ENCODE results near the gene ARID5B. TPM values are rescaled to one million over a fixed set of nuclear protein-coding genes. Genes with fewer than 3 reads are reported as not detected.
A peak's percentile ranks its signal among the peaks of the same experiment; 100 is the strongest.

ARID5B gene
- total RNA-seq, 2 experiments from 2014 or later = 49.2 to 51.3 TPM

- intact Hi-C loops (cut with DNase I, micrococcal nuclease) = loop anchor here in 1 of 2 experiments (5.0 kb wide), 1 partner anchor 42 kb away; no protein-coding TSS in a partner anchor
- TF ChIP-seq CTCF (IDR thresholded peaks at IDR 0.05) = no peak
- peaks cover 41% of the 10 kb centered on the region for H3K36me3 Mint-ChIP-seq (ENCODE audit: low read depth)
Observed at GRCh38 chr10:61994405-61995219, 93.1 kb downstream of the ARID5B start.

GRCh38 chr10:61995220-61995503 is 93.7 kb downstream of the ARID5B start:
- no peaks in the 10 kb centered on the region for H3K9me3 ChIP-seq (ENCODE audit: control insufficient read depth in 1 of 2, insufficient read depth in 1 of 2, low read length in 2 of 2)
- Mint-ChIP-seq H3K27me3 (no peaks in the 10 kb centered on the region), H3K4me1 (ENCODE audit: low read depth) (peaks cover 83% of the 10 kb centered on the region), H3K36me3 (ENCODE audit: low read depth) (peaks cover 47% of the 10 kb centered on the region), H3K27ac (peak overlapping the region; percentile 85), H3K9me3 (no peaks in the 10 kb centered on the region), H3K4me3 (no peak overlapping the region)
- no peak for ATAC-seq (ENCODE audit: poor library complexity)
- intact Hi-C loops (cut with DNase I, micrococcal nuclease) = loop anchor here in 1 of 2 experiments (5.0 kb wide), 1 partner anchor 43 kb away; no protein-coding TSS in a partner anchor
- H3K27me3 ChIP-seq (ENCODE audit: control insufficient read depth in 1 of 2, insufficient read depth in 2 of 2, low read length in 2 of 2) = no peaks in the 10 kb centered on the region
- H3K4me1 ChIP-seq (ENCODE audit: insufficient read depth, low read length) = peaks cover 13% of the 10 kb centered on the region
- no peak for DNase-seq
- no peak for TF ChIP-seq CTCF (IDR thresholded peaks at IDR 0.05)
- ChIA-PET POLR2A (no interaction called here), CTCF (interaction anchor here (1.1 to 1.2 kb wide), 2 partner anchors 92 to 95 kb away, joined by 3 to 4 read pairs; no protein-coding TSS in a partner anchor)
- no peak overlapping the region for H3K4me3 ChIP-seq (ENCODE audit: low read length)
- H3K27ac ChIP-seq (ENCODE audit: low read depth in 1 of 2, low read length in 2 of 2) = no peak overlapping the region
- H3K36me3 ChIP-seq (ENCODE audit: insufficient read depth, low read length) = peaks cover 10% of the 10 kb centered on the region

More at GRCh38 chr10:61994405-61995219, 93.1 kb downstream of the ARID5B start:
- ChIA-PET POLR2A (interaction anchor here (2.4 to 3.1 kb wide), 3 partner anchors 56 to 95 kb away, joined by 15 to 51 read pairs (median 33); partner anchors contain the start of gene ARID5B), CTCF (interaction anchor here (1.0 to 2.9 kb wide), 4 partner anchors 20 to 98 kb away, joined by 3 to 10 read pairs (median 4); no protein-coding TSS in a partner anchor)
- no peak for DNase-seq
- Histone ChIP-seq H3K4me3 (ENCODE audit: low read length) (no peak overlapping the region), H3K27me3 (ENCODE audit: control insufficient read depth in 1 of 2, insufficient read depth in 2 of 2, low read length in 2 of 2) (no peaks in the 10 kb centered on the region), H3K27ac (ENCODE audit: low read depth in 1 of 2, low read length in 2 of 2) (no peak overlapping the region), H3K4me1 (ENCODE audit: insufficient read depth, low read length) (peaks cover 16% of the 10 kb centered on the region), H3K9me3 (ENCODE audit: control insufficient read depth in 1 of 2, insufficient read depth in 1 of 2, low read length in 2 of 2) (no peaks in the 10 kb centered on the region), H3K36me3 (ENCODE audit: insufficient read depth, low read length) (peaks cover 8% of the 10 kb centered on the region)
- H3K9me3 Mint-ChIP-seq = no peaks in the 10 kb centered on the region
- peak overlapping the region; percentile 31 for H3K4me3 Mint-ChIP-seq
- H3K4me1 Mint-ChIP-seq (ENCODE audit: low read depth) = peaks cover 82% of the 10 kb centered on the region
- peak overlapping the region; percentile 85 for H3K27ac Mint-ChIP-seq
- ATAC-seq (ENCODE audit: poor library complexity) = no peak
- no peaks in the 10 kb centered on the region for H3K27me3 Mint-ChIP-seq

- no peaks in the 10 kb centered on the region for H3K27me3 ChIP-seq (ENCODE audit: control insufficient read depth in 1 of 2, insufficient read depth in 2 of 2, low read length in 2 of 2)
- ChIA-PET POLR2A (no interaction called here), CTCF (no interaction called here)
- Mint-ChIP-seq H3K4me1 (ENCODE audit: low read depth) (peaks cover 79% of the 10 kb centered on the region), H3K9me3 (no peaks in the 10 kb centered on the region), H3K27me3 (no peaks in the 10 kb centered on the region), H3K27ac (no peak overlapping the region), H3K36me3 (ENCODE audit: low read depth) (peaks cover 75% of the 10 kb centered on the region), H3K4me3 (no peak overlapping the region)
- no peak for ATAC-seq (ENCODE audit: poor library complexity)
- TF ChIP-seq CTCF (IDR thresholded peaks at IDR 0.05) = no peak
- DNase-seq = no peak
- intact Hi-C loops (cut with DNase I, micrococcal nuclease) = loop anchor here in 1 of 2 experiments (5.0 kb wide), 1 partner anchor 47 kb away; no protein-coding TSS in a partner anchor
- peaks cover 11% of the 10 kb centered on the region for H3K4me1 ChIP-seq (ENCODE audit: insufficient read depth, low read length)
- H3K36me3 ChIP-seq (ENCODE audit: insufficient read depth, low read length) = peaks cover 22% of the 10 kb centered on the region
- no peak overlapping the region for H3K4me3 ChIP-seq (ENCODE audit: low read length)
- H3K27ac ChIP-seq (ENCODE audit: low read depth in 1 of 2, low read length in 2 of 2) = no peak overlapping the region
- no peaks in the 10 kb centered on the region for H3K9me3 ChIP-seq (ENCODE audit: control insufficient read depth in 1 of 2, insufficient read depth in 1 of 2, low read length in 2 of 2)
Observed at GRCh38 chr10:61998937-61999336, 97.4 kb downstream of the ARID5B start.
